Endometrial microvascular endothelial cells (primary cell): ENCODE measurements around the gene POLR1E. TPM values are rescaled to one million over a fixed set of nuclear protein-coding genes. Genes with fewer than 3 reads are reported as not detected.

ENCODE experiments used
- in situ Hi-C: cut with HindIII; loops from 2 replicates; pipeline ENCODE4 v1.10.0; 2017; ENCODE audit warnings: low sequenced_read_pairs, low pct_unique_long_range_greater_than_20kb; ENCODE audit errors: inconsistent ontology term
- total RNA-seq: library from RNA; depleted of rRNA; stranded (reverse); fragments of >200 nt; gene quantifications from one replicate; pipeline ENCODE4 v1.2.3, GENCODE V29; 2015; ENCODE audit errors: inconsistent ontology term

The POLR1E gene, protein sequence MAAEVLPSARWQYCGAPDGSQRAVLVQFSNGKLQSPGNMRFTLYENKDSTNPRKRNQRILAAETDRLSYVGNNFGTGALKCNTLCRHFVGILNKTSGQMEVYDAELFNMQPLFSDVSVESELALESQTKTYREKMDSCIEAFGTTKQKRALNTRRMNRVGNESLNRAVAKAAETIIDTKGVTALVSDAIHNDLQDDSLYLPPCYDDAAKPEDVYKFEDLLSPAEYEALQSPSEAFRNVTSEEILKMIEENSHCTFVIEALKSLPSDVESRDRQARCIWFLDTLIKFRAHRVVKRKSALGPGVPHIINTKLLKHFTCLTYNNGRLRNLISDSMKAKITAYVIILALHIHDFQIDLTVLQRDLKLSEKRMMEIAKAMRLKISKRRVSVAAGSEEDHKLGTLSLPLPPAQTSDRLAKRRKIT
- total RNA-seq, result 21.9 TPM

DNA sequence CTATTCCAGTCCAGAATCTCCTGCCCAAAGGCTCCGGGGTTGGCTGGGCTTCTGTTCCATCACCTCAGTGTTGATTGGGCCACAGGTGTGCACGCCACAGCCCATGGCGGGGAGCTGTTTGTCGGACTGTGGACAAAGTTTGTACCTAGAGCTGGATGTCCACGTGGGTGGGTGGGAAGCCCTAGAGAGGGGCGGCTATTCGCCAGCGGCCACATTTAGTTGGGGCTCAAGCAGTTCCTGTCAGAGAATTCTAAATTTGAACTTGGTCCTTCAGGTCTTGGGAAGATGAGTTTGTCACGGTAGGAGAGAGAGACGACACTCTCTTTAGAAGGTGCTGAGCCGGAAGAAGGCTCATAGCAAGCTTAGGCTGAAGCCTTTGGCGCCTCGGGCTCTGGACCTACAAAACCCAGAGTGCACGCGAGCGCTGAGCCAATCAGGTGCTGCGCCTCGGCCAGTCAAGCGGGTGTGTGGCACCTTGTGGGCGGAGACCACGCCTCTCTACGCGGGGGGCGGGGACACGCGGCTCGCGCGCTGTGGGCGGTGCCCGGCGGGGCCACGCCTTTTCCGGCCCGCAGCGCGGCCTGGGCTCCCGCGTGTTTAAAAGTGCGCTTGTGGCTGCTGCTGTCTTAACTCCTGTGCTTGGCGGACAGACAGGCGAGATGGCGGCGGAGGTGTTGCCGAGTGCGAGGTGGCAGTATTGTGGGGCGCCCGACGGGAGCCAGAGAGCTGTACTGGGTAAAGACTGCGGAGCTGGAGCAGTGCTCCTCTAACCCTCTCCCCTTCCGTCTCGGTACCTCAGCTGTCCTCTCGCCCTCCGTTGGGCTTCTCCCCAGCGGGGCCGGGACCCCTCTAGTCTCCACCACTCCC is at the start of gene POLR1E:
Gene POLR1E (plus strand): TSS at position 560 of the 867 bp plus-strand sequence. CDS start 100 bp downstream, at position 660.
- in situ Hi-C loops, result no loop called here

DNA sequence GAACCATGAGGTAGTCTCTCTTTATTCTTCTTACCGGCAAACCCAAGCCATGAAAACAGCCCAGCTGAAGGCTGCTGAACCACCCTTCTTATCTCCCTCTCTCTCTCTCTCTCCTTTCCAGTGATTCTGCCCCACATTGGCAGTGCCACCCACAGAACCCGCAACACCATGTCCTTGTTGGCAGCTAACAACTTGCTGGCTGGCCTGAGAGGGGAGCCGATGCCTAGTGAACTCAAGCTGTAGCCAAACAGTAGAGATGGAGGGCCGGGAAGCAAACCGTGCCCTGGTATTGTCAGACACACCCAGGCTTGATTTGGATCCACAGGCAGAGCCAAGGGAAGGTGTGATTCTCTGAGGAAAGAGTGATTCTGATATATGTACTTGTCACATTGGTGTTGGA is 49.2 kb upstream of the POLR1E start:
- in situ Hi-C loops, result no loop called here

DNA sequence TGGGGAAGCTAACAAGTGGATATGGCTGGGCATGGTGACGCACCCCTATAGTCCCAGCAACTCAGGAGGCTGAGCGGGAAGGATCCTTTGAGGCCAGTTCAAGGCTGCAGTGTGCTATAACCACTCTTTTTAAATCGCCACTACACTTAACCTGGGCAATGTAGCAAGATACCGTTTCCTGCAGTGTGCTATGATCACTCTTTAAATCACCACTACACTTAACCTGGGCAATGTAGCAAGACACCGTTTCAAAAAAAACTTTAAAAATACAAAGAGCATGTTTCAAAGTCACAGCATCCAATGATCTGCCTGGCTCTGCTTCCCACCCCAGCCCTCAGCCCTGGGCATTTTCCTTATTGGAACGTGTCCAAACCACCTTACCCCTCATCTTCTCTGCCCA is 48.7 kb upstream of the POLR1E start:
- in situ Hi-C loops, result no loop called here

- in situ Hi-C loops, result no loop called here
Observed at GRCh38 chr9:37437621-37438020, 48.1 kb upstream of the POLR1E start.

- in situ Hi-C loops, result no loop called here
Observed at GRCh38 chr9:37438359-37438758, 47.4 kb upstream of the POLR1E start.

GRCh38 chr9:37441776-37442370 is 43.9 kb upstream of the POLR1E start:
- in situ Hi-C loops, result no loop called here

DNA sequence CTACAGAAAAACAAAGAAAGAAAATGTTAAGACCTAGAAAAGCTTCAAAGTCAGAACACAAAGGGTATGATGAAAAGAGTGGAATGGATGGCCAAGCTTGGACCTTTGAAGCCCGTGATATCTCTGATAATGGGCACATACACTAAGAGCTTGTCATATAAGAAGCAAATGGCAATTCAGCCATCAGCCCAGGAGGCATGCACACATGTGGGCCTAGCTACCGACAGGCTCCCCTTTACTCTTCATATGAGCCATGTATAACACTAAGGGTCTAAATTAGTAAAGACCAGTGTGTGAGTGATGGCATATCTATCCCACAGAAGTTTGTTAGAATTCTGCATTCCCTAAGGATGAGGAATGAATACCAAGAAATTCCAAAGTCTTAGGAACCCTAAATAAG is 43.2 kb upstream of the POLR1E start:
- in situ Hi-C loops, result no loop called here

GRCh38 chr9:37443566-37443965 is 42.2 kb upstream of the POLR1E start:
- in situ Hi-C loops, result no loop called here

DNA sequence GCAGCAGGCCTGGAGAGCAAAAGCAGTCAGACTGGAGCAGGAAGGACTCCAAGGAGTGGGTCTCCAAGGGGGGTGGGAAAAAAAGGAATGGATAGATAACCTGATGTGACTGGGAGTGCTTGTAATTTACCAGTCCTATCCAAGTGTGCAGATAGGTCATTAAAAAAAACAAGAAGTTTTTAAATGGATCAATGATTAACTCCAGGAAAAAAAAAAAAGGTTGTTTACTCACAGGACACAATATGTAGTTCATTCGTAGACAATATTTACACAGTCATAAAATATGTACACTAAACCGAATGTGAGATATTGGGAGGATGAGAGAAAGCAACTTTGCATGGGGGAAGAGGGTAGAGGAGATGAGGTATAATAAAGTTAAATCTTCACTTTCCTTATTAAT is 40.9 kb upstream of the POLR1E start:
- in situ Hi-C loops, result no loop called here

GRCh38 chr9:37445832-37446231 is 39.9 kb upstream of the POLR1E start:
- in situ Hi-C loops, result no loop called here

- in situ Hi-C loops, result no loop called here
Observed at GRCh38 chr9:37446401-37446800, 39.3 kb upstream of the POLR1E start.

DNA sequence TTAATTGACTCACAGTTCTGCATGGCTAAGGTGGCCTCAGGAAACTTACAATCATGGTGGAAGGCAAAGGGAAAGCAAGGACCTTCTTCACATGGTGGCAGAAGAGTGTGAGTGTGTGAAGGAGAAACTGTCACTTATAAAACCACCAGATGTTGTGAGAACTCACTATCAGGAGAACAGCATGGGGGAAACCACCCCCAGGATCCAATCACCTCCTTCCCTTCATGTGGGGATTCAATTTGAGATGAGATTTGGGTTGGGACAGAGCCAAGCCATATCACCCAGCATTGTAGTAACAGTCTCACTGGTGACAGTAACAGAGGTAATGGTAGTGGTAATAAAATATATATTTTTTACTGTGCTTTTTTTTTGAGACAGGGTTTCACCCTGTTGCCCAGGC is 38.6 kb upstream of the POLR1E start:
- in situ Hi-C loops, result no loop called here

GRCh38 chr9:37449862-37450632 is 35.7 kb upstream of the POLR1E start:
- in situ Hi-C loops, result no loop called here

- in situ Hi-C loops, result no loop called here
Observed at GRCh38 chr9:37451628-37452027, 34.1 kb upstream of the POLR1E start.

- in situ Hi-C loops, result no loop called here
Observed at GRCh38 chr9:37452611-37453010, 33.1 kb upstream of the POLR1E start.

GRCh38 chr9:37453827-37454226 is 31.9 kb upstream of the POLR1E start:
- in situ Hi-C loops, result no loop called here

GRCh38 chr9:37454238-37454637 is 31.5 kb upstream of the POLR1E start:
- in situ Hi-C loops, result no loop called here

DNA sequence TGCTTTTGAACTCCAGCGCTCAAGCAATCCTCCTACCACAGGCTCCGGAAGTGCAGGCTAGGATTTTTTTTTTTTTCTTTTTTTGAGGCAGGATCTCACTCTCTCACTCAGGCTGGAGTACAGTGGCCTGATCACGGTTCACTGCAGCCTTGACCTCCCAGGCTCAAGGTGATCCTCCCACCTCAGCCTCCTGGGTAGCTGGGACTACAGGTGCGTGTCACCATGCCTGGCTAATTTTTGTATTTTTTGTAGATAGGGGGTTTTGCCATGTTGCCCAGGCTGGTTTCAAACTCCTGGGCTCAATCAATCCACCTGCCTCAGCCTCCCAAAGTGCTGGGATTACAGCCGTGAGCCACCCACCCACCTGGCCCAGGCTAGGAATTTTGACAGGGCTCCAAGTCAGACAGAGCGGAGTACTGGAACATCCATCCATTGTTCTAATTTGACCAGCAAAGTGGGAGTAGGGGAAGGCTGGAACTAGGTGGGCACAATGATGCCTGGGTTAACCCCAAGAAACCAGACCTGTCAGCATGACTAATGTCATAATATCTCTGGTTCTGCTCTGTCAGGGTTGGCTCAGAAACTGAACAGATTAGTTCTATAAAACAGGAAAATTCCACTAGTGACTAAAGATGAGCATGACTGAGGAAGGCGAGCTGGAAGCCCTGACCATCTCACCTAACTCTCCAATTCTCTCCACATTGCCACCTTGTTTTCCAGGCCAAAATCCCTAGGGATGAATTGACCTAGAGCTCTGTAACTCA is 29.7 kb upstream of the POLR1E start:
- in situ Hi-C loops, result no loop called here
